ENCODE data around the gene HTRA3. TPM values are rescaled to one million over a fixed set of nuclear protein-coding genes. Genes with fewer than 3 reads are reported as not detected.

Gene HTRA3
- total RNA-seq, 2 experiments from 2014 or later: not detected

DNA sequence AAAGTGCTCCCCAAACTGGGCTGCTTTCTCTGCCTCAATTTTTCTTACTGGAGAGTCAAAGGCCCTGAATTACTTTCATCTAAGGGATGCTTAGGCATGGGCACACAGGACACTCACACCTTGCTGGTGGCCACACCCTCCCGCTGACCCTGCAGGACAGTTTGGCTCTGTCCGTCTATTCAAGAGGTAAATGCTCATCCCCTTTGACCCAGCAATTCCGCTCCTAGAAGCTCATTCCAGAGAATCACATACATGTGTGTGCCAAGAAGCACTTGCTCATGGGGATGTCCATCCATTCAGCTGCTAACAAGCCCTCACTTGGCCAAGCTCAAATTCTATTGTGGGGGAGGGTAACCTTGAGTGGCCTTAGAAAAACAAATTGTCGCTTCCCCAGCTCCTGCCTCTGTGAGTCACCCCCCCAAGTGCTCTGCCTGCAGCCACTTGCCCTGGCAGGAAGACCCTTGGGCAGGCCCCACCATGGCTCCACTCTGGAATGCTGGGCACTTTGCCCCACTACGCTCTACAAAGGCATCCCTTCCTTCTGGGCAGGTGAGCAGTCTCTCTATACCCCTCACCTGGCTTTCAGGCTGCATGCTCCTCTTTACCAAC is 54.5 kb downstream of the HTRA3 start:
- Mint-ChIP-seq H3K4me1 (no peaks in the 10 kb centered on the region), H3K27me3 (no peaks in the 10 kb centered on the region), H3K9me3 (ENCODE audit: low read depth) (no peaks in the 10 kb centered on the region), H3K4me3 (no peak overlapping the region), H3K27ac (no peak overlapping the region), H3K36me3 (ENCODE audit: low read depth) (no peaks in the 10 kb centered on the region)
- no peak for ATAC-seq
- CTCF ChIA-PET: interaction anchor here (0.5 to 1.2 kb wide), 2 partner anchors 19 to 23 kb away, joined by 3 read pairs; no protein-coding TSS in a partner anchor
- intact Hi-C loops (cut with DNase I, micrococcal nuclease): no loop called here
- POLR2A ChIA-PET: no interaction called here
- DNase-seq: no peak

DNA sequence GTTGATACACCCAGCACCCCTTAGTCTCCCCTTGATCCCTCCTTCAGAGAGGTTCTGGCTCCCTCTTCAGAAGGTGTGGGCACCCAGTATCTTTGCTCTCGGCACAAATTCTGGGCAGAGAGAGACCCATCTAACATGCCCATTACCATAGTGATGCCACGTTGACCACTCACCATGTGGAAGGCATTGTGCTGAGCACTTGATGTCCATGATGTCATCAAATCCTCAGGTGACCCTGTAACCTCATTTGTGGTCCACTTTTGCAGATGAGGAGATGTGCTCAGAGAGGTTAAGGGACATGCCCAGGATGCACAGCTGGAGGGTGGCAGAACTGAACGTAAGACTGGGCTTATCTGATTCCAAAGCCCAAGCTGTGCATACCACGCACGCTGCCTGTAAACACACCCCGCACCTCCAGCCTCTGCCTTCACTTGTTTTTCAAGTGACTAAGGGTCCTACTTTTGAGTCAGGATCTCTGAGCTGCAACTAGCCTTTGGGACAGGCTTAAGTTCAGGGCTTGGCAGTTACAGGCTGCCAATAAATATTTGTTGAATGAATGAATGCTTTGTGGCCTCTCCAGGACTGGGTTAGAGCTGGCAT is 55.2 kb downstream of the HTRA3 start:
- Mint-ChIP-seq H3K27ac (no peak overlapping the region), H3K9me3 (ENCODE audit: low read depth) (no peaks in the 10 kb centered on the region), H3K4me1 (no peaks in the 10 kb centered on the region), H3K4me3 (no peak overlapping the region), H3K27me3 (no peaks in the 10 kb centered on the region), H3K36me3 (ENCODE audit: low read depth) (no peaks in the 10 kb centered on the region)
- intact Hi-C loops (cut with DNase I, micrococcal nuclease): no loop called here
- POLR2A ChIA-PET: no interaction called here
- DNase-seq (no peak), ATAC-seq (no peak)
- CTCF ChIA-PET: interaction anchor here (1.2 kb wide), 1 partner anchor 24 kb away, joined by 3 read pairs; no protein-coding TSS in a partner anchor

DNA sequence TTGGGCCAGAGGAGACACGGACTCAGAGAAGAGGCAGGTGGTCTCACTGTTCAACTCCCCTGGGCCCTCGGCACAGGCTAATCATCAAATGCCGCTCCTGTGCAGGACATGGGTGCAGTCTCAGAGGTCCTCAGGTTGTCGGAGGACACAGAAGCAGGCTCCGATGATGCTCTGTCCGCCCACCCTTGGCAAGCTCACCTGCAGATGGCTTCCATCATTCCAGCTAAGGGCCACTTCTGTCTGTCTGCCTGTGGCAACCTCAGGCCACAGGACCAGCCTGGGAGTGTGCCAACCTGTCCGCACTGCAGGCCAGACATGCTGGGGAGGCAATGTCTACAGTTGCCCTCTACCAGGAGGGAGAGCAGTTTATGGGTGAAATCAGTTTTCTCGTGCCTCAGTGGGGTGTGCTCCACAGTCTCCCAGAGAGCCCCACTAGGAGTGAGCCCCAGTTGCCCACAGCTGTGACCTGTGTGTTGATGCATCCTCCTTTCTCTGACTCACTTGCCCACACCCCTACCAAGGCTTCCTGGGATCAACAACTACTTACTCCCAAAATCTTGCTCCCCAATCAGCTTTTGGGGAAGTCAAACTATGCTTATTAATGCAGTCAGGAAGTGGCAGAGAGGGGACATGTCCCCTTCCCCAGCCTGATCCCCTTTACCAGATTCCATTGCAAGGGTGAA is 55.9 kb downstream of the HTRA3 start:
- Mint-ChIP-seq H3K27me3 (no peaks in the 10 kb centered on the region), H3K4me3 (no peak overlapping the region)
- CTCF ChIA-PET: interaction anchor here (1.2 kb wide), 1 partner anchor 24 kb away, joined by 3 read pairs; no protein-coding TSS in a partner anchor

DNA sequence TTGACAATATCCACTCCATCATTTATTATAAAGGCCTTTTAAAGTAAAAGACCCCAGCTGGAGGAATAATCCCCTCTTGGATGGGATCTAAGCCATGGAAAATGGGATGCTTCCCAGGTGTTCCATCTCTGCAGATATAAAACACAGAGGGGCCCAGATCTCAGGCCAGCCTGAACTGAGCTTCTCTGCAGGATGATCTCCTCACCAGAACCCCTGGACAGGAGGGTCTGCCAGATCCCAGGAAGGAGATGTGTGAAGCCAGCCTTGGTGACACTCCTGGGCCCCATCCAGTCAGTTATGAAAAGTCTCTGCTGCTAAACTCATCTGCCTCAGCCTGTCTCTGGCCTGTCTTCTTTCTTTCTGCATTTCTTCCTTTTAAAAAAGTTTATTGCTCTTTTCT is 56.7 kb downstream of the HTRA3 start:
- Mint-ChIP-seq H3K27me3 (no peaks in the 10 kb centered on the region), H3K4me3 (no peak overlapping the region), H3K4me1 (no peaks in the 10 kb centered on the region), H3K27ac (no peak overlapping the region), H3K9me3 (ENCODE audit: low read depth) (no peaks in the 10 kb centered on the region), H3K36me3 (ENCODE audit: low read depth) (no peaks in the 10 kb centered on the region)
- intact Hi-C loops (cut with DNase I, micrococcal nuclease): no loop called here
- POLR2A ChIA-PET: no interaction called here
- DNase-seq: no peak
- no peak for ATAC-seq
- CTCF ChIA-PET: no interaction called here

More for the DNA sequence above, 55.9 kb downstream of the HTRA3 start:
- H3K9me3 Mint-ChIP-seq (ENCODE audit: low read depth): no peaks in the 10 kb centered on the region
- no peaks in the 10 kb centered on the region for H3K36me3 Mint-ChIP-seq (ENCODE audit: low read depth)
- intact Hi-C loops (cut with DNase I, micrococcal nuclease): no loop called here
- DNase-seq (no peak), ATAC-seq (no peak)
- POLR2A ChIA-PET: no interaction called here
- H3K27ac Mint-ChIP-seq: no peak overlapping the region
- no peaks in the 10 kb centered on the region for H3K4me1 Mint-ChIP-seq

DNA sequence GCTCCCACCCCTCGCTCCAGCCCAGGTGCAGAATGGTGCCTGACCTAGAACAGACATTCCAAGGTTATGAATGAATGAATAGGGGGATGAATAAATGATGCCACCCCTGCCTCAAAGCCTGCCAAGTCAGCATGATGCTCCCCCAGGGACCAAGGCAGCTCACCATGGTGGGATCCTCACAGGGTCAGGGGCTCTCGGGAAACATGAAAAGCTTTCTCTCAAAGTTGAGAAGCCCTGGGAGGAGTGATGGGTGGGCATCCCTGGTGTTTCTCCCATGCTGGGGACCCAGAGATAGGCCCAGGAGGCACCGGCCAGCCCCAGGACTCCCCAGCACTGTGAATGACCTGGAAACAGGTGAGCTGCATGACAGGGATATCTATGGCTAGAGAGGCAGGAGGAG is 58.9 kb downstream of the HTRA3 start:
- DNase-seq (no peak), ATAC-seq (no peak)
- ChIA-PET POLR2A (no interaction called here), CTCF (no interaction called here)
- Mint-ChIP-seq H3K4me1 (no peaks in the 10 kb centered on the region), H3K9me3 (ENCODE audit: low read depth) (peaks cover 3% of the 10 kb centered on the region), H3K27me3 (no peaks in the 10 kb centered on the region), H3K36me3 (ENCODE audit: low read depth) (no peaks in the 10 kb centered on the region), H3K27ac (no peak overlapping the region), H3K4me3 (no peak overlapping the region)
- intact Hi-C loops (cut with DNase I, micrococcal nuclease): no loop called here

DNA sequence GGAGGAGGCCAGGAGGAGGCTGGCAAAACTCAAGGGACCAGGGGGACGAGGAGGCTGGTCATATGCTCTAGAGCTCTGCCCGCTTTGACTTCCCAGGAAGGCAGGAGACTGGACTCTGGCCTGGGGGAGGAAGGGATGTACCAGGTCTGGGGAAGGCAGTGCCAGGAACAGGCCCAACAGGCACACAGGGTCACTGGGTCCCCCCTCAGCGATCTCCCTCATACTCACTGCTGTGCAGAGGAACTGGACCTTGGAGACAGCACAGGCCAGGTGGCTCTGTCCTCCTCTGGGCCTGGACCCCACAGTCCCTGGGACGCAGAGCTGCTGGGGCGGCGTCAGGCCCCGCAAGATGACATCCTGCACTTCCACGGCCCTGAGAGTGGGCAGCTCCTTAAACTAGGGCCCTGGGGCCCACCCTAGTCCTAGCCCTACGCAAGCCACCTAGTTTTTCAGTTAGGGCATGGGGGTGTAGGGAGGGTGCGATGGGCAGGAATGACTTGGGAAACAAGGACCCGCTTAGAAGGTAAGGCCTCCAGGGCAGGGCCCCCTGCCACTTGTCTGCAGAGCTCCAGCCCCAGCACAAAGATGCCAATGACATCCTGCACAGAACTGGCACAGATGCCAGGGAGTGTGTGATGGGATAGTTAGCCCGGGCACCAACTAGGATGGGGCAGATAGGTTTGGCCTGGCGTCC is 59.5 kb downstream of the HTRA3 start:
- ATAC-seq: no peak
- Mint-ChIP-seq H3K27me3 (no peaks in the 10 kb centered on the region), H3K4me1 (no peaks in the 10 kb centered on the region), H3K4me3 (no peak overlapping the region), H3K9me3 (ENCODE audit: low read depth) (peaks cover 3% of the 10 kb centered on the region), H3K36me3 (ENCODE audit: low read depth) (no peaks in the 10 kb centered on the region), H3K27ac (no peak overlapping the region)
- POLR2A ChIA-PET: no interaction called here
- DNase-seq: no peak
- intact Hi-C loops (cut with DNase I, micrococcal nuclease): no loop called here
- CTCF ChIA-PET: no interaction called here

DNA sequence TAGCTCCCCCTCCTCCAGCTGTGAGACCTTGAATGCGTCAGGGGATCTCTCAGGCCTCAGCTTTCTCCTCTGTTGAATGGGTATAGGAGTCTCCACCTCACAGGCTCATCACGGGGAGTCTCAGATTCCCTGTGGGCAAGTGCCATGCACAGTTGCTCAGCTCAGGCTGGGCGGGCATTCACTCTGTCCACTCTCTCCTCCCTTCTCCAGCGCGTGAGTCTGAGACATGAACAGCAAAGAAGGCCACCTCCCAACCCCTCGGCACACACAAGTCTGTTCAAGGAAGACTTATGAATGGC is 60.0 kb downstream of the HTRA3 start:
- H3K4me1 Mint-ChIP-seq: no peaks in the 10 kb centered on the region
- ChIA-PET CTCF (no interaction called here), POLR2A (no interaction called here)
- intact Hi-C loops (cut with DNase I, micrococcal nuclease): no loop called here
- H3K4me3 Mint-ChIP-seq: no peak overlapping the region
- no peak for ATAC-seq
- peaks cover 3% of the 10 kb centered on the region for H3K9me3 Mint-ChIP-seq (ENCODE audit: low read depth)
- no peak for DNase-seq
- no peak overlapping the region for H3K27ac Mint-ChIP-seq
- H3K27me3 Mint-ChIP-seq: no peaks in the 10 kb centered on the region
- no peaks in the 10 kb centered on the region for H3K36me3 Mint-ChIP-seq (ENCODE audit: low read depth)

DNA sequence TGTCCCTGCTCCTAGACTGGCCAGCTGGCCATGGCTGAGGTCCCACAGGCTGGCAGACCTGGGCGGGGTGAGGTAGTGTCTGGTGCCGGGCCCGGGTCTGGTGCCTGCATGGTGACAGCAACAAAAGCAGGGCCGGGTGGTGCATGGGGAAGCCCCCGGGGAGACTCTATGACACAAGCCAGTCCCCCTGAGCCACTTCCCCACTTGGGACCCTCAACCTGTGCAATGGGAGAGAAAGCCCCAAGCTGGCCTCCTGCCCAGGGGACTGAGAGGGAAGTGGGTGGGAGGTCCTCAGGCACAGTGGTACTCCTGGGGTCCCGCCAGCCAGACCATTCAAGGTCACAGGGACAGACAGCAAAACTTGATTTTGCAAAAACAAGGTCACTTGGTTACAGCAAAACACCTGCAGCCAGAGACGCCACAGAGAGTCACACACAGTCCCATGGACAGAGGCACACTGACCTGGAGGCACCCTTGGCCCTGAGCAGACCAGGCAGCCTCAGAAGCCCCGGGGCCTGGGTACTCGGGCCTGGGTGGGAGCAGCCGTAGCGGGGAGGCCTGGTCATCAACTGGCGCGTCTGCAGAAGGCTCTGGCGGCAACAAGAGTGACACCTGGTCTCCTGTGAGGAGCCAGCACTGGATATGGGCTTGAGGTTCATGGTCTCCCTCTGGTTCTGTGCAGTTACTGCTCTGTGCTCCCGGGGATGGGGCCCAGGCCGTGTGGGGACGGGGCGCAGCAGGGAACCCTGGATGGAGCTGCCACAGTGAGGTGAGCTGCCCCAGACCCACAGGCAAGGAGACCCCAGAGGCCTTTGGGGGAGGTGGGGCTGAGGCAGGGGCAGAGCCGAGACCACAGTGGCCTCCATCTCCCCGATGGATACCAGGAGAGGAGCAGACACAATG is 60.6 kb downstream of the HTRA3 start:
- ATAC-seq (no peak), DNase-seq (no peak)
- Mint-ChIP-seq H3K4me3 (no peak overlapping the region), H3K27me3 (no peaks in the 10 kb centered on the region), H3K9me3 (ENCODE audit: low read depth) (peaks cover 5% of the 10 kb centered on the region), H3K27ac (no peak overlapping the region), H3K36me3 (ENCODE audit: low read depth) (no peaks in the 10 kb centered on the region), H3K4me1 (no peaks in the 10 kb centered on the region)
- intact Hi-C loops (cut with DNase I, micrococcal nuclease): no loop called here
- ChIA-PET POLR2A (no interaction called here), CTCF (interaction anchor here (0.7 kb wide), 1 partner anchor 15 kb away, joined by 3 read pairs; no protein-coding TSS in a partner anchor)

DNA sequence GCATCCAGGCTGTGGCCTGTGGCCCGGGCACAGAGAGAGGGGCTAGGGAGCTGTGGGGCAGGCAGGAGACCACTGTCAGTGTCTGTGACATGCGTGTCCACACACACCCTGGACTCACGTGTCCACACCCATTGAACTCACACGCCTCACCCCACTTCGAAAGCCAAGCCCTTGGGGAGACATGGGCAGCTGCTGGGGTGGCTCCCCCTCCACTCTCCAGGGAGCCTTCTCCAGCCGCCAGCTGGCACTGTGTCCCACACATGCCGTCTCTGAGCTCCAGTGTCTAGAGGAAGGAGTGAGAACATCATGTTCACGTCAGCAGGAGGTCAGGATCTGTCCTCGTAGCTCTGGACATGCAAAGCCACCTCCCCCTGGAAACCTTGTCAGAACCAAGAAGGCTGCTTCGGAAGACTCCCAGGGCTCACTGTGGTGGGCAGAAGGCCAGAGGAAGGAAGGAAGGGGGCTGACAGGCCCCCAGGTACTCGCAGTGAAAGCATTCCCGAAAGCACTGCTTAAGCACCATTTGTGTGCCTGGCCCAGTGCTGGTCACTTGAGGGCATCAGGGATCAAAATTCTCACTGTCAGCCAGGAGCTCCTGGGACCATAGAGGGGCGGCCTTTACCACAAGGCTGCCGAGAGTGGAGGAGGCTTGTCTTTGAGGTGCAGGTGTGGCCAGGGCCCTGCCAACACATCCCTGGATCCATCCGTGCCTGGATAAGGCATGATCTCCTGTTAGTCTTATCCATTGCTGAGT is 61.4 kb downstream of the HTRA3 start:
- intact Hi-C loops (cut with DNase I, micrococcal nuclease): no loop called here
- POLR2A ChIA-PET: no interaction called here
- Mint-ChIP-seq H3K4me1 (no peaks in the 10 kb centered on the region), H3K27me3 (no peaks in the 10 kb centered on the region), H3K36me3 (ENCODE audit: low read depth) (no peaks in the 10 kb centered on the region), H3K9me3 (ENCODE audit: low read depth) (peaks cover 12% of the 10 kb centered on the region), H3K27ac (no peak overlapping the region), H3K4me3 (no peak overlapping the region)
- ATAC-seq (no peak), DNase-seq (no peak)
- CTCF ChIA-PET: interaction anchor here (0.7 kb wide), 1 partner anchor 14 kb away, joined by 3 read pairs; no protein-coding TSS in a partner anchor

DNA sequence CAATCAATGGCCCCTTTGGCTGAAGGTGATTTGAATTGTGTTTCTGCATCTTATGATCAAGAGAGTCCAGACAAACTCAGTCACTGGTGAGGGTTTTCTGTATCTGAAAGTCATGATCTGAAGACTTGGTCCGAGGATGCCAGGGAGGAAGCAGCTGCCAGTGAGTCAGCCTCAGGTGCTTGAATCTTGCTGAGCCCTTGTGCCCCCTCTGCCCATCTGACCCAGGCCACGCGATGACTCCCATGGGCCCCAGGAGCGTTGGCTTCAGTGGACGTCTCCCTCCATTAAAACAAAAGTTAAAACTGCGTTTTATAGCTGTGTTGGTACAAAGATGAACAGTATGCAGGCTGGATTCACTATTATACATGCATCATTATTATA is 62.0 kb downstream of the HTRA3 start:
- H3K27me3 Mint-ChIP-seq: no peaks in the 10 kb centered on the region
- no peak overlapping the region for H3K4me3 Mint-ChIP-seq
- DNase-seq: no peak
- no peak overlapping the region for H3K27ac Mint-ChIP-seq
- H3K36me3 Mint-ChIP-seq (ENCODE audit: low read depth): no peaks in the 10 kb centered on the region
- ATAC-seq: no peak
- H3K9me3 Mint-ChIP-seq (ENCODE audit: low read depth): peaks cover 17% of the 10 kb centered on the region
- CTCF ChIA-PET: no interaction called here
- intact Hi-C loops (cut with DNase I, micrococcal nuclease): no loop called here
- POLR2A ChIA-PET: no interaction called here
- H3K4me1 Mint-ChIP-seq: no peaks in the 10 kb centered on the region

All from activated CD4-positive, alpha-beta T cell treated with anti-CD3 and anti-CD28 coated beads for 36 hours (primary cell).